H1 (cell line): Measurements from ENCODE around the gene AGTR1. TPM values are rescaled to one million over a fixed set of nuclear protein-coding genes. Genes with fewer than 3 reads are reported as not detected.

Source experiments
- CTCF ChIA-PET: fragments of 300-600 bp; sonication (Branson Sonifier 250); formaldehyde crosslinking; loops from one replicate; lab custom pipeline; 2021; ENCODE audit not compliant: partially characterized antibody; lab: Charles Lee
- POLR2A ChIA-PET: fragments of 300-600 bp; sonication (Branson Sonifier 250); formaldehyde crosslinking; loops from one replicate; lab custom pipeline; 2021; ENCODE audit warnings: inconsistent platforms; ENCODE audit not compliant: partially characterized antibody; lab: Charles Lee
- DNase-seq, 2 experiments: peaks; one replicate each; pipeline versions ENCODE4 v3.0.0 to v3.0.0-alpha.2; 2010 to 2022; ENCODE audit warnings: low spot score in 2 of 2, low read depth in 1 of 2, mixed read lengths in 1 of 2
- FAIRE-seq: peaks from 2 replicates; lab custom pipeline; 2011; peaks lifted over from hg19 to GRCh38; lab: Jason Lieb, UNC
- H2AFZ ChIP-seq: 2 replicates; pipeline ENCODE4 v1.8.1; 2012; ENCODE audit warnings: low read length, inconsistent platforms
- H2AK5ac ChIP-seq: 2 replicates; pipeline ENCODE4 v1.6.1; 2013; ENCODE audit warnings: low read depth, low read length
- H2BK120ac ChIP-seq: replicated peaks from 2 replicates; pipeline ENCODE3; 2013; ENCODE audit warnings: low read depth, low read length, inconsistent platforms
- H2BK12ac ChIP-seq: 2 replicates; pipeline ENCODE4 v1.6.1; 2013; ENCODE audit warnings: low read depth, low read length
- H2BK15ac ChIP-seq: 2 replicates; pipeline ENCODE4 v1.6.1; 2013; ENCODE audit warnings: low read length
- H2BK20ac ChIP-seq: 2 replicates; pipeline ENCODE4 v1.6.1; 2013; ENCODE audit warnings: low read length
- H2BK5ac ChIP-seq: 2 replicates; pipeline ENCODE4 v1.6.1; 2013; ENCODE audit warnings: low read depth, low read length
- H3K14ac ChIP-seq: 2 replicates; pipeline ENCODE4 v1.6.1; 2013; ENCODE audit warnings: inconsistent platforms; ENCODE audit not compliant: insufficient read length
- H3K18ac ChIP-seq: 2 replicates; pipeline ENCODE4 v1.6.1; 2013; ENCODE audit warnings: low read length; ENCODE audit errors: extremely low read depth
- H3K23ac ChIP-seq: 2 replicates; pipeline ENCODE4 v1.6.1; 2013; ENCODE audit warnings: inconsistent platforms; ENCODE audit not compliant: insufficient read length
- H3K23me2 ChIP-seq: 2 replicates; pipeline ENCODE4 v1.6.1; 2013; ENCODE audit warnings: low read depth, low read length
- H3K27ac ChIP-seq: 2 replicates; pipeline ENCODE4 v1.6.1; 2011; ENCODE audit warnings: low read depth, low read length, inconsistent platforms
- H3K27me3 ChIP-seq, 4 experiments: replicated peaks in 1 of 4; 1 replicate in 1 of 4; 2 replicates in 3 of 4; pipeline versions ENCODE4 v1.6.1 to v1.8.1; 2011 to 2013; ENCODE audit warnings: low read length in 3 of 4, mild to moderate bottlenecking in 3 of 4, inconsistent platforms in 2 of 4, mixed read lengths in 2 of 4, moderate library complexity in 1 of 4; ENCODE audit not compliant: control insufficient read depth in 3 of 4, insufficient read depth in 3 of 4; ENCODE audit errors: extremely low read depth in 1 of 4
- H3K36me3 ChIP-seq, 4 experiments: 2 replicates each; pipeline versions ENCODE4 v1.6.1 to v1.8.1; 2011 to 2013; ENCODE audit warnings: mild to moderate bottlenecking in 4 of 4, low read length in 3 of 4, moderate library complexity in 2 of 4, control low read depth in 1 of 4, inconsistent platforms in 1 of 4; ENCODE audit not compliant: insufficient read depth in 4 of 4, control insufficient read depth in 2 of 4
- H3K4ac ChIP-seq: replicated peaks from 2 replicates; pipeline ENCODE3; 2013; ENCODE audit warnings: low read length, low read depth, mixed read lengths, inconsistent platforms; ENCODE audit not compliant: insufficient read length
- H3K4me1 ChIP-seq, 4 experiments: replicated peaks in 1 of 4; 1 replicate in 1 of 4; 2 replicates in 3 of 4; pipeline versions ENCODE4 v1.6.1 to v1.8.1; 2011 to 2013; ENCODE audit warnings: low read length in 3 of 4, inconsistent platforms in 2 of 4, mixed read lengths in 1 of 4; ENCODE audit not compliant: insufficient read depth in 4 of 4, control insufficient read depth in 3 of 4
- H3K4me2 ChIP-seq, 2 experiments: 2 replicates each; pipeline versions ENCODE4 v1.6.1 to v1.8.1; 2011 to 2013; ENCODE audit warnings: low read depth in 2 of 2, low read length in 2 of 2, control low read depth in 1 of 2, inconsistent platforms in 1 of 2, mild to moderate bottlenecking in 1 of 2; ENCODE audit not compliant: insufficient read depth in 1 of 2
- H3K4me3 ChIP-seq, 4 experiments: fragments of 200-600, 300-600 bp in 1 of 4; sonication (generic), shearing (Covaris generic), sonication (Bioruptor Twin) in 1 of 4; 2 replicates each; pipeline versions ENCODE4 v1.5.1 to v1.8.1; 2011 to 2016; ENCODE audit warnings: low read length in 4 of 4, low read depth in 3 of 4, control low read depth in 2 of 4, inconsistent platforms in 2 of 4, mild to moderate bottlenecking in 2 of 4, mixed read lengths in 1 of 4, moderate library complexity in 1 of 4; ENCODE audit not compliant: insufficient read depth in 2 of 4; ENCODE audit errors: extremely low read depth in 1 of 4
- H3K56ac ChIP-seq: replicated peaks from 2 replicates; pipeline ENCODE3; 2013; ENCODE audit warnings: low read depth, mild to moderate bottlenecking, mixed read lengths, low read length, inconsistent platforms; ENCODE audit not compliant: insufficient read length
- H3K79me1 ChIP-seq: 2 replicates; pipeline ENCODE4 v1.6.1; 2013; ENCODE audit warnings: low read depth, low read length, control low read depth
- H3K79me2 ChIP-seq, 2 experiments: 2 replicates each; pipeline versions ENCODE4 v1.6.1 to v1.8.1; 2012 to 2013; ENCODE audit warnings: low read length in 2 of 2, mild to moderate bottlenecking in 2 of 2, inconsistent platforms in 1 of 2; ENCODE audit not compliant: insufficient read depth in 2 of 2, control insufficient read depth in 1 of 2
- H3K9ac ChIP-seq, 4 experiments: replicated peaks in 1 of 4; 1 replicate in 1 of 4; 2 replicates in 3 of 4; pipeline versions ENCODE4 v1.6.1 to v1.8.1; 2011 to 2013; ENCODE audit warnings: low read depth in 3 of 4, low read length in 3 of 4, control low read depth in 2 of 4, mild to moderate bottlenecking in 2 of 4, moderate library complexity in 2 of 4, inconsistent platforms in 1 of 4; ENCODE audit errors: extremely low read depth in 1 of 4
- H3K9me3 ChIP-seq, 2 experiments: 2 replicates each; pipeline versions ENCODE4 v1.6.1 to v1.8.1; 2012 to 2013; ENCODE audit warnings: mild to moderate bottlenecking in 2 of 2, moderate library complexity in 2 of 2, control low read depth in 1 of 2, inconsistent platforms in 1 of 2, low read depth in 1 of 2, low read length in 1 of 2, mixed read lengths in 1 of 2; ENCODE audit not compliant: insufficient read depth in 2 of 2
- H4K20me1 ChIP-seq, 2 experiments: replicated peaks in 1 of 2; 2 replicates each; pipeline versions ENCODE3 to v1.8.1; 2011 to 2013; ENCODE audit warnings: inconsistent platforms in 2 of 2, low read length in 2 of 2, mild to moderate bottlenecking in 1 of 2; ENCODE audit not compliant: insufficient read depth in 2 of 2, control insufficient read depth in 1 of 2
- H4K5ac ChIP-seq: 2 replicates; pipeline ENCODE4 v1.6.1; 2013; ENCODE audit warnings: low read length, low read depth, mixed read lengths, inconsistent platforms; ENCODE audit not compliant: insufficient read length
- H4K8ac ChIP-seq: 2 replicates; pipeline ENCODE4 v1.8.0; 2013; ENCODE audit warnings: mild to moderate bottlenecking, moderate library complexity, low read length, inconsistent platforms; ENCODE audit not compliant: insufficient read depth; ENCODE audit errors: extremely low read depth
- H4K91ac ChIP-seq: replicated peaks from 2 replicates; pipeline ENCODE3; 2013; ENCODE audit warnings: low read length, mixed read lengths, inconsistent platforms; ENCODE audit not compliant: insufficient read length
- ATF3 ChIP-seq: IDR thresholded peaks from 2 replicates; pipeline ENCODE4 v1.6.1; 2011; ENCODE audit warnings: low read depth, mild to moderate bottlenecking, low read length; ENCODE audit not compliant: insufficient read depth
- CEBPB ChIP-seq: IDR thresholded peaks from 2 replicates; pipeline ENCODE4 v1.6.1; 2012; ENCODE audit warnings: low read depth, low read length
- RNF2 ChIP-seq: fragments of 200-900, 300-1000 bp; sonication (generic); IDR thresholded peaks from 2 replicates; pipeline ENCODE4 v1.7.1; 2016; ENCODE audit warnings: borderline replicate concordance, low read depth, mild to moderate bottlenecking, antibody characterized with exemption, low read length; ENCODE audit not compliant: poor library complexity, severe bottlenecking; ENCODE audit errors: missing control alignments
- TEAD4 ChIP-seq: IDR thresholded peaks from 2 replicates; pipeline ENCODE4 v1.6.1; 2012; ENCODE audit warnings: low read depth, low read length, inconsistent platforms, mixed read lengths
- USF2 ChIP-seq: IDR thresholded peaks from 2 replicates; pipeline ENCODE4 v1.6.1; 2011; ENCODE audit warnings: low read length, improper control_type of control experiment
- YY1 ChIP-seq: IDR thresholded peaks from 2 replicates; pipeline ENCODE4 v1.6.1; 2011; ENCODE audit warnings: low read depth, mild to moderate bottlenecking, low read length
- WGBS, 2 experiments: shearing (Covaris generic) in 1 of 2; methylation state at CpG; one replicate each; pipeline versions ENCODE4 v1.1.6 to v1.1.7; 2013 to 2015; ENCODE audit warnings: low lambda C conversion rate in 2 of 2, mixed read lengths in 2 of 2, inconsistent platforms in 1 of 2, low coverage in 1 of 2, missing lambda C conversion rate in 1 of 2; ENCODE audit not compliant: insufficient replicate concordance in 2 of 2, insufficient coverage in 1 of 2, insufficient read length in 1 of 2; ENCODE audit errors: extremely low coverage in 1 of 2, missing lambda C conversion rate in 1 of 2; 5-methylcytosine and 5-hydroxymethylcytosine counted together
- polyA plus RNA-seq, 7 experiments: library from polyadenylated mRNA; depleted of rRNA in 3 of 7; stranded (reverse) in 5 of 7; unstranded in 2 of 7; fragments of >200 nt in 5 of 7; fragments of 200-250 nt in 2 of 7; gene quantifications; 1 replicate in 5 of 7; 2 replicates in 1 of 7; 4 replicates in 1 of 7; pipeline versions ENCODE4 v1.2.1 to v1.2.3, GENCODE V29; 2011 to 2013; ENCODE audit warnings: missing spikeins in 2 of 7, mixed read lengths in 2 of 7
- total RNA-seq: library from RNA; stranded (reverse); fragmentation: NEBNext Ultra II Directional; extraction: Animal tissue kit (Norgen Biotek cat#: 25700); gene quantifications from 2 replicates; pipeline ENCODE4 v1.2.1, GENCODE V29; 2021

Gene AGTR1
- total and polyA plus RNA-seq, 2 of the 8 experiments (the other 6 are each of a cell fraction or from before 2014, with no cell fraction given), result 0.03 TPM; not detected in 1

GRCh38 chr3:148657470-148657869, 40.2 kb upstream of the AGTR1 start:
- POLR2A ChIA-PET, result no interaction called here
- Histone ChIP-seq H4K20me1 (no peaks in the 10 kb centered on the region), H2AFZ (no peak overlapping the region), H4K91ac (no peak overlapping the region), H4K8ac (no peak overlapping the region), H2BK5ac (no peak overlapping the region), H2AK5ac (no peak overlapping the region), H3K14ac (no peak overlapping the region), H3K79me2 (no peaks in the 10 kb centered on the region), H2BK15ac (no peak overlapping the region), H3K4me2 (no peak overlapping the region), H3K9me3 (peaks cover 0 to 3% of the 10 kb centered on the region in 2 experiments; a peak in 1 of 4 replicates), H3K9ac (no peak overlapping the region), H3K23ac (no peak overlapping the region), H3K79me1 (no peaks in the 10 kb centered on the region), H3K4ac (no peak overlapping the region), H3K27me3 (no peaks in the 10 kb centered on the region), H4K5ac (no peak overlapping the region), H3K23me2 (no peaks in the 10 kb centered on the region), H3K36me3 (no peaks in the 10 kb centered on the region), H3K18ac (no peak overlapping the region), H2BK20ac (no peak overlapping the region), H3K4me3 (no peak overlapping the region), H2BK120ac (no peak overlapping the region), H3K56ac (no peak overlapping the region), H2BK12ac (no peak overlapping the region), H3K27ac (no peak overlapping the region), H3K4me1 (no peaks in the 10 kb centered on the region)
- FAIRE-seq (no peak), DNase-seq (no peak)
- WGBS, 2 experiments, result 81% methylated on average over 4 of the region's 4 CpGs; no CpG with 5 or more reads in 1 of the 2 experiments
- CTCF ChIA-PET, result no interaction called here
- TF ChIP-seq RNF2, result no peak
- TF ChIP-seq YY1, result no peak
- TF ChIP-seq ATF3, result no peak
- TF ChIP-seq CEBPB, result 0 out of 2 replicates have a peak, but pooled peaks have one; percentile 20
- no peak for TF ChIP-seq USF2
- TF ChIP-seq TEAD4, result no peak
- TF ChIP-seq, all 59 proteins: peak for 1
